ENCODE data around the gene PHACTR1. TPM values are rescaled to one million over a fixed set of nuclear protein-coding genes. Genes with fewer than 3 reads are reported as not detected.

PHACTR1 gene
- total RNA-seq, 1 experiment from 2014 or later, result 15.5 TPM

DNA sequence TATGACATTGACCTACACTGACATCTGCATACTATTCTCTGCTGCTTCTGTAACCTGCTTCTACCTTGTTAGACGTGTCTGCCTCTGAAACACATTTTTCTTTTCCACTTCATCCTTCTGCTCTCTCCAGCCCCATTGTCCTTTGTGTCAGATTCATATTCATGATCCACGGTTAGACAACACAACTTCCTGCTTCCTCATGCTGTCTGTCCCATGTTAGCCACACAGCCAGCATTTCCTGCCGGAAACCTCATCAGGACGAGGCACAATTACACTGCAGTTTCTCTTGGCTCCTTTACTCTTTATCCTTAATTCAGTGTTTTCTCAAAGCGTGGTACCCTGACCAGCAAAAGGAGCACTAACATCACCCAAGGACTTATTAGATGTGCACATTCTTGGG is 461.5 kb downstream of the PHACTR1 start:
- Mint-ChIP-seq H3K36me3 (no peaks in the 10 kb centered on the region), H3K4me1 (peaks cover 33% of the 10 kb centered on the region), H3K4me3 (no peak overlapping the region), H3K27me3 (ENCODE audit: low read depth) (no peaks in the 10 kb centered on the region), H3K9me3 (no peaks in the 10 kb centered on the region), H3K27ac (peak overlapping the region; percentile 11)
- ATAC-seq (no peak), DNase-seq (ENCODE audit: low spot score) (no peak)
- ChIA-PET CTCF (no interaction called here), POLR2A (no interaction called here)
- TF ChIP-seq ATF1 (CRISPR knock-in tag; IDR thresholded peaks at IDR 0.05) (no peak), ZNF121 (CRISPR knock-in tag; IDR thresholded peaks at IDR 0.05) (no peak), SMAD3 (CRISPR knock-in tag; IDR thresholded peaks at IDR 0.05; ENCODE audit: borderline replicate concordance) (no peak), ZNF671 (CRISPR knock-in tag; IDR thresholded peaks at IDR 0.05) (no peak), TCF7 (CRISPR knock-in tag; IDR thresholded peaks at IDR 0.05; ENCODE audit: low read depth) (no peak), NFATC4 (CRISPR knock-in tag; IDR thresholded peaks at IDR 0.05) (no peak), MXD4 (CRISPR knock-in tag; IDR thresholded peaks at IDR 0.05; ENCODE audit: borderline replicate concordance) (no peak), FOXK1 (CRISPR knock-in tag; IDR thresholded peaks at IDR 0.05) (no peak), TEAD4 (CRISPR knock-in tag; IDR thresholded peaks at IDR 0.05) (no peak), ESRRA (CRISPR knock-in tag; IDR thresholded peaks at IDR 0.05; ENCODE audit: borderline replicate concordance) (no peak), CBFB (CRISPR knock-in tag; IDR thresholded peaks at IDR 0.05; ENCODE audit: low read depth) (no peak), FOXJ3 (CRISPR knock-in tag; IDR thresholded peaks at IDR 0.05; ENCODE audit: borderline replicate concordance) (no peak), SOX15 (CRISPR knock-in tag; IDR thresholded peaks at IDR 0.05) (no peak), HMGA2 (CRISPR knock-in tag; IDR thresholded peaks at IDR 0.05) (no peak)
- TF ChIP-seq, protein P1, sequence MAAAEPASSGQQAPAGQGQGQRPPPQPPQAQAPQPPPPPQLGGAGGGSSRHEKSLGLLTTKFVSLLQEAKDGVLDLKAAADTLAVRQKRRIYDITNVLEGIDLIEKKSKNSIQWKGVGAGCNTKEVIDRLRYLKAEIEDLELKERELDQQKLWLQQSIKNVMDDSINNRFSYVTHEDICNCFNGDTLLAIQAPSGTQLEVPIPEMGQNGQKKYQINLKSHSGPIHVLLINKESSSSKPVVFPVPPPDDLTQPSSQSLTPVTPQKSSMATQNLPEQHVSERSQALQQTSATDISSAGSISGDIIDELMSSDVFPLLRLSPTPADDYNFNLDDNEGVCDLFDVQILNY (CRISPR knock-in tag; IDR thresholded peaks at IDR 0.05), result no peak
- TF ChIP-seq, protein P2, sequence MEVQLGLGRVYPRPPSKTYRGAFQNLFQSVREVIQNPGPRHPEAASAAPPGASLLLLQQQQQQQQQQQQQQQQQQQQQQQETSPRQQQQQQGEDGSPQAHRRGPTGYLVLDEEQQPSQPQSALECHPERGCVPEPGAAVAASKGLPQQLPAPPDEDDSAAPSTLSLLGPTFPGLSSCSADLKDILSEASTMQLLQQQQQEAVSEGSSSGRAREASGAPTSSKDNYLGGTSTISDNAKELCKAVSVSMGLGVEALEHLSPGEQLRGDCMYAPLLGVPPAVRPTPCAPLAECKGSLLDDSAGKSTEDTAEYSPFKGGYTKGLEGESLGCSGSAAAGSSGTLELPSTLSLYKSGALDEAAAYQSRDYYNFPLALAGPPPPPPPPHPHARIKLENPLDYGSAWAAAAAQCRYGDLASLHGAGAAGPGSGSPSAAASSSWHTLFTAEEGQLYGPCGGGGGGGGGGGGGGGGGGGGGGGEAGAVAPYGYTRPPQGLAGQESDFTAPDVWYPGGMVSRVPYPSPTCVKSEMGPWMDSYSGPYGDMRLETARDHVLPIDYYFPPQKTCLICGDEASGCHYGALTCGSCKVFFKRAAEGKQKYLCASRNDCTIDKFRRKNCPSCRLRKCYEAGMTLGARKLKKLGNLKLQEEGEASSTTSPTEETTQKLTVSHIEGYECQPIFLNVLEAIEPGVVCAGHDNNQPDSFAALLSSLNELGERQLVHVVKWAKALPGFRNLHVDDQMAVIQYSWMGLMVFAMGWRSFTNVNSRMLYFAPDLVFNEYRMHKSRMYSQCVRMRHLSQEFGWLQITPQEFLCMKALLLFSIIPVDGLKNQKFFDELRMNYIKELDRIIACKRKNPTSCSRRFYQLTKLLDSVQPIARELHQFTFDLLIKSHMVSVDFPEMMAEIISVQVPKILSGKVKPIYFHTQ (CRISPR knock-in tag; IDR thresholded peaks at IDR 0.05), result no peak
- TF ChIP-seq, protein P3, sequence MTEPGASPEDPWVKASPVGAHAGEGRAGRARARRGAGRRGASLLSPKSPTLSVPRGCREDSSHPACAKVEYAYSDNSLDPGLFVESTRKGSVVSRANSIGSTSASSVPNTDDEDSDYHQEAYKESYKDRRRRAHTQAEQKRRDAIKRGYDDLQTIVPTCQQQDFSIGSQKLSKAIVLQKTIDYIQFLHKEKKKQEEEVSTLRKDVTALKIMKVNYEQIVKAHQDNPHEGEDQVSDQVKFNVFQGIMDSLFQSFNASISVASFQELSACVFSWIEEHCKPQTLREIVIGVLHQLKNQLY (CRISPR knock-in tag; IDR thresholded peaks at IDR 0.05), result no peak
- TF ChIP-seq, protein P4, sequence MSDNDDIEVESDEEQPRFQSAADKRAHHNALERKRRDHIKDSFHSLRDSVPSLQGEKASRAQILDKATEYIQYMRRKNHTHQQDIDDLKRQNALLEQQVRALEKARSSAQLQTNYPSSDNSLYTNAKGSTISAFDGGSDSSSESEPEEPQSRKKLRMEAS (CRISPR knock-in tag; IDR thresholded peaks at IDR 0.05), result no peak

DNA sequence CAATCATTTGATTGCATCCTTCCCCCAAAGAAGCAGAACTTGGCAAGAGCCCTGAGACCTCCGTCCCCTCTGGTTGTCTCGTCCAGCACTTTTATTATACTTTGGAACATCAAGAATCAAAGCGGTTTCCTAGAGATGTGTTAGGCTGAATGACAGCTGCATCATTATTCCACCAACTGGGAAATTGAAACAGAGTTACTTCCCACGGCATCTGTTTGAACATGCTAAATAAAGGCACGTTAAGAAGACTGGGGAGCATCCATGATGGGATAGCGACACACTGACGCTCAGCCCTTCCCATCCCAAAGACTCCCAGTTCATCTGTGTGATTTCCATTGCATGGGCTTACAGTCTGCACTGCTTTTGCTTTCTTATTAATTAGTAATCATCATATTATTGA is 464.0 kb downstream of the PHACTR1 start:
- no peaks in the 10 kb centered on the region for H3K36me3 Mint-ChIP-seq
- ATAC-seq (no peak), DNase-seq (ENCODE audit: low spot score) (no peak)
- peaks cover 11% of the 10 kb centered on the region for H3K4me1 Mint-ChIP-seq
- POLR2A ChIA-PET, result no interaction called here
- TF ChIP-seq, protein P5, sequence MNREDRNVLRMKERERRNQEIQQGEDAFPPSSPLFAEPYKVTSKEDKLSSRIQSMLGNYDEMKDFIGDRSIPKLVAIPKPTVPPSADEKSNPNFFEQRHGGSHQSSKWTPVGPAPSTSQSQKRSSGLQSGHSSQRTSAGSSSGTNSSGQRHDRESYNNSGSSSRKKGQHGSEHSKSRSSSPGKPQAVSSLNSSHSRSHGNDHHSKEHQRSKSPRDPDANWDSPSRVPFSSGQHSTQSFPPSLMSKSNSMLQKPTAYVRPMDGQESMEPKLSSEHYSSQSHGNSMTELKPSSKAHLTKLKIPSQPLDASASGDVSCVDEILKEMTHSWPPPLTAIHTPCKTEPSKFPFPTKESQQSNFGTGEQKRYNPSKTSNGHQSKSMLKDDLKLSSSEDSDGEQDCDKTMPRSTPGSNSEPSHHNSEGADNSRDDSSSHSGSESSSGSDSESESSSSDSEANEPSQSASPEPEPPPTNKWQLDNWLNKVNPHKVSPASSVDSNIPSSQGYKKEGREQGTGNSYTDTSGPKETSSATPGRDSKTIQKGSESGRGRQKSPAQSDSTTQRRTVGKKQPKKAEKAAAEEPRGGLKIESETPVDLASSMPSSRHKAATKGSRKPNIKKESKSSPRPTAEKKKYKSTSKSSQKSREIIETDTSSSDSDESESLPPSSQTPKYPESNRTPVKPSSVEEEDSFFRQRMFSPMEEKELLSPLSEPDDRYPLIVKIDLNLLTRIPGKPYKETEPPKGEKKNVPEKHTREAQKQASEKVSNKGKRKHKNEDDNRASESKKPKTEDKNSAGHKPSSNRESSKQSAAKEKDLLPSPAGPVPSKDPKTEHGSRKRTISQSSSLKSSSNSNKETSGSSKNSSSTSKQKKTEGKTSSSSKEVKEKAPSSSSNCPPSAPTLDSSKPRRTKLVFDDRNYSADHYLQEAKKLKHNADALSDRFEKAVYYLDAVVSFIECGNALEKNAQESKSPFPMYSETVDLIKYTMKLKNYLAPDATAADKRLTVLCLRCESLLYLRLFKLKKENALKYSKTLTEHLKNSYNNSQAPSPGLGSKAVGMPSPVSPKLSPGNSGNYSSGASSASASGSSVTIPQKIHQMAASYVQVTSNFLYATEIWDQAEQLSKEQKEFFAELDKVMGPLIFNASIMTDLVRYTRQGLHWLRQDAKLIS (CRISPR knock-in tag; IDR thresholded peaks at IDR 0.05; ENCODE audit: borderline replicate concordance), result no peak
- TF ChIP-seq ZNF671 (CRISPR knock-in tag; IDR thresholded peaks at IDR 0.05) (no peak), SP1 (CRISPR knock-in tag; conservative IDR thresholded peaks at IDR 0.05) (no peak)
- no peaks in the 10 kb centered on the region for H3K9me3 Mint-ChIP-seq
- no peaks in the 10 kb centered on the region for H3K27me3 Mint-ChIP-seq (ENCODE audit: low read depth)
- CTCF ChIA-PET, result no interaction called here
- no peak overlapping the region for H3K4me3 Mint-ChIP-seq
- no peak overlapping the region for H3K27ac Mint-ChIP-seq

All from WTC11 (cell line).